GM19193 (cell line): ENCODE measurements around the gene ANKH.

ENCODE experiments used
- POLR2A ChIP-seq: IDR thresholded peaks from 4 replicates; pipeline ENCODE4 v1.6.1; 2011; ENCODE audit not compliant: insufficient read depth, insufficient read length; ENCODE audit errors: extremely low read depth

The ANKH gene

GRCh38 chr5:14730881-14731280, 140.7 kb downstream of the ANKH start:
- no peak for TF ChIP-seq POLR2A

GRCh38 chr5:14730466-14730865, 141.1 kb downstream of the ANKH start:
- TF ChIP-seq POLR2A, result no peak

GRCh38 chr5:14729448-14730385, 141.9 kb downstream of the ANKH start:
- no peak for TF ChIP-seq POLR2A

GRCh38 chr5:14728459-14728938, 143.1 kb downstream of the ANKH start:
- TF ChIP-seq POLR2A, result no peak

GRCh38 chr5:14727928-14728458, 143.6 kb downstream of the ANKH start:
- no peak for TF ChIP-seq POLR2A

GRCh38 chr5:14727428-14727865, 144.1 kb downstream of the ANKH start:
- no peak for TF ChIP-seq POLR2A

GRCh38 chr5:14726066-14726838, 145.3 kb downstream of the ANKH start:
- TF ChIP-seq POLR2A, result no peak

GRCh38 chr5:14724633-14725032, 146.9 kb downstream of the ANKH start:
- no peak for TF ChIP-seq POLR2A

- no peak for TF ChIP-seq POLR2A
Observed at GRCh38 chr5:14723701-14724132, 147.9 kb downstream of the ANKH start.

- no peak for TF ChIP-seq POLR2A
Observed at GRCh38 chr5:14722923-14723322, 148.7 kb downstream of the ANKH start.

GRCh38 chr5:14721990-14722656, 149.5 kb downstream of the ANKH start:
- TF ChIP-seq POLR2A, result no peak

- TF ChIP-seq POLR2A, result no peak
Observed at GRCh38 chr5:14720236-14720923, 151.2 kb downstream of the ANKH start.

GRCh38 chr5:14718778-14719177, 152.8 kb downstream of the ANKH start:
- no peak for TF ChIP-seq POLR2A
